ENCODE results near the gene PLCB2. TPM values are rescaled to one million over a fixed set of nuclear protein-coding genes. Genes with fewer than 3 reads are reported as not detected.

The PLCB2 gene, protein sequence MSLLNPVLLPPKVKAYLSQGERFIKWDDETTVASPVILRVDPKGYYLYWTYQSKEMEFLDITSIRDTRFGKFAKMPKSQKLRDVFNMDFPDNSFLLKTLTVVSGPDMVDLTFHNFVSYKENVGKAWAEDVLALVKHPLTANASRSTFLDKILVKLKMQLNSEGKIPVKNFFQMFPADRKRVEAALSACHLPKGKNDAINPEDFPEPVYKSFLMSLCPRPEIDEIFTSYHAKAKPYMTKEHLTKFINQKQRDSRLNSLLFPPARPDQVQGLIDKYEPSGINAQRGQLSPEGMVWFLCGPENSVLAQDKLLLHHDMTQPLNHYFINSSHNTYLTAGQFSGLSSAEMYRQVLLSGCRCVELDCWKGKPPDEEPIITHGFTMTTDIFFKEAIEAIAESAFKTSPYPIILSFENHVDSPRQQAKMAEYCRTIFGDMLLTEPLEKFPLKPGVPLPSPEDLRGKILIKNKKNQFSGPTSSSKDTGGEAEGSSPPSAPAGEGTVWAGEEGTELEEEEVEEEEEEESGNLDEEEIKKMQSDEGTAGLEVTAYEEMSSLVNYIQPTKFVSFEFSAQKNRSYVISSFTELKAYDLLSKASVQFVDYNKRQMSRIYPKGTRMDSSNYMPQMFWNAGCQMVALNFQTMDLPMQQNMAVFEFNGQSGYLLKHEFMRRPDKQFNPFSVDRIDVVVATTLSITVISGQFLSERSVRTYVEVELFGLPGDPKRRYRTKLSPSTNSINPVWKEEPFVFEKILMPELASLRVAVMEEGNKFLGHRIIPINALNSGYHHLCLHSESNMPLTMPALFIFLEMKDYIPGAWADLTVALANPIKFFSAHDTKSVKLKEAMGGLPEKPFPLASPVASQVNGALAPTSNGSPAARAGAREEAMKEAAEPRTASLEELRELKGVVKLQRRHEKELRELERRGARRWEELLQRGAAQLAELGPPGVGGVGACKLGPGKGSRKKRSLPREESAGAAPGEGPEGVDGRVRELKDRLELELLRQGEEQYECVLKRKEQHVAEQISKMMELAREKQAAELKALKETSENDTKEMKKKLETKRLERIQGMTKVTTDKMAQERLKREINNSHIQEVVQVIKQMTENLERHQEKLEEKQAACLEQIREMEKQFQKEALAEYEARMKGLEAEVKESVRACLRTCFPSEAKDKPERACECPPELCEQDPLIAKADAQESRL
- polyA plus RNA-seq = 20.8 TPM

DNA sequence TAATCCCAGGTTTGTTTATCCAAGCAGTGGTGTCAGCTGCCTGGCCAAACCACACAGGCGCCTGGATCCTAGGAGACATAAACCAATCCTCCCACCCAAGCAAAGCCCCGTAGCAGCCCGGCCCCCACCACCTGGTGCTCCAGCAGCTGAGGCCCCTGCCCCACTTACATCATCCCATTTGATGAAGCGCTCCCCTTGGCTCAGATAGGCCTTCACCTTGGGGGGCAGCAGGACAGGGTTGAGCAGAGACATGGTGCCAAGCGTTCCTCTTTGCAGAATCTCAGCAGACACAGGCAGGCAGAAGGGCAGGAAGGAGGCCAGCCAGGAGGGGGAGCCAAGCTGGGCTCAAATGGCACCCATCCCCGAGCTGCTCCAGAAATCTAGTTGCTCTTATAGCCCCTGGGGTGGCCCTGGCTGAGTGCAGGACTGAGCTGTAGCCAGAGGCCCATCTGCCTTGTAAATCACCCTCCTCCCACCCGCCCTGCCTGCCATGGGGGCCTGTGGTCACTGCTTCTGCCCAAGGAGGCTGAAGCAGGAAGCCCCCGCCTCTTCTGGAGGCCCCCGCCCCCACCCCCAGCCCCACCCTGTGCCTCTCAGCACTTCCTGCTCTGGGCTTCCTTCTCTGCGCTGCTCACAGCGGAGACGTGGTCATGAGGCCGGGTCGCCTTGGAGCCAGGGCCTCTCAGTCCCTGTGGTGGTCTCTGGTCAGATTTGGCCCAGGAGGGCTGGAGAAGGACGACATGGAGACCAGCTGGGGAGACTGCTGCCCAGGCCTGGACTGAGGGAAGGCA is at the start of gene PLCB2:
PLCB2 (minus strand) TSS at position 515 of the 791 bp plus-strand sequence; CDS start at position 252, 263 bp downstream.
- Mint-ChIP-seq H3K27ac (peak within 1 kb of the TSS; percentile 93 to 97 (median 94)), H3K9me3 (no peaks in the 10 kb centered on the region), H3K4me3 (peak within 1 kb of the TSS; percentile 93 to 98 (median 97)), H3K36me3 (peaks cover 3% of the 10 kb centered on the region), H3K4me1 (peaks cover 22 to 31% (median 24%) of the 10 kb centered on the region in 3 donors), H3K27me3 (no peaks in the 10 kb centered on the region)

- no peaks in the 10 kb centered on the region for H3K9me3 Mint-ChIP-seq
Measured at GRCh38 chr15:40357246-40357645, 49.5 kb upstream of the PLCB2 start.

GRCh38 chr15:40355976-40356585 is 48.3 kb upstream of the PLCB2 start:
- Mint-ChIP-seq H3K9me3 (no peaks in the 10 kb centered on the region), H3K36me3 (peaks cover 5% of the 10 kb centered on the region), H3K4me1 (peaks cover 0 to 4% (median 3%) of the 10 kb centered on the region in 3 donors), H3K27ac (no peak overlapping the region), H3K27me3 (peaks cover 2% of the 10 kb centered on the region), H3K4me3 (peak overlapping the region in 3 of 4 donors; percentile 33 to 83 (median 44))

More at GRCh38 chr15:40357246-40357645, 49.5 kb upstream of the PLCB2 start:
- H3K36me3 Mint-ChIP-seq = peaks cover 5% of the 10 kb centered on the region
- peaks cover 2% of the 10 kb centered on the region for H3K27me3 Mint-ChIP-seq
- peaks cover 0 to 4% (median 3%) of the 10 kb centered on the region in 3 donors for H3K4me1 Mint-ChIP-seq
- H3K4me3 Mint-ChIP-seq = peak overlapping the region in 3 of 4 donors; percentile 33 to 80 (median 76)
- H3K27ac Mint-ChIP-seq = peak overlapping the region in 1 of 3 donors; percentile 80

DNA sequence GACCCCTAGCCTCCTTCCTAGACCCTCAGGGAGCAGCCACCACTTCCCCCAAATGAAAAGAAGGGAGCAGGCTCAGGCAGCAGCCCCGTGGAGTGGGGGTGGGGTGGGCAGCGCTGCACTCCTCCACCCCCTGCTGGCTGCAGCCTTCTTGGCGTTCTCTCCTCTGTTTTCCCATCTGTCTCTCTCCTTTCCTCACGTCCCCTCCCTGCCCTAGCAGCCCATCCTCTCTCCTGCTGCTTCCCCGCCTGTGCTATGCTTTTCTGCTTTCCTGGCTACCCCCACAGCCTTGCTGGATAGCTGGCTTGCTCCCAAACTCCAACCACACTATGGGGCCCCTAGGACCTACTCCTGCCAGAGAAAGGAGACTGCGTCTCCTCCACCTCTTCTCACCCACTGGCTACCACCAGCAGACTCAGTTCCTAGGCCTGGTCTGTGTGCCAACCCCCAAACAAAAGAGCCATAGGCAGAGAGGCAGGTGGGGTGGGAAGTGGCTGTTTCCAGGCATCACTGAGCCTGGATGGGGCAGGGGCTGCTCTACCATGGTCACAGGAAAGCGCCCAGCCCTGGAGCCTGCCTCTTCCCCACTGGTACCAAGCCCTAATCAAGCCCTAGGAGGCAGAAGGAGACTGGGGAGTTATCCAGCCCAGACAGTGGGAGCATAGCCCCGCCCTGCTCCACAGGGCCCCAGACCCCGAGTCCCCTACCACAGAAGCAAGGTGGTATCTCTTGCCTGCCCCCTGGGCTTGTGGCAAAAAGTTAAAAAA is 46.9 kb upstream of the PLCB2 start:
- Mint-ChIP-seq H3K36me3 (no peaks in the 10 kb centered on the region), H3K4me3 (no peak overlapping the region), H3K9me3 (no peaks in the 10 kb centered on the region), H3K27me3 (peaks cover 2% of the 10 kb centered on the region), H3K4me1 (peaks cover 0 to 2% (median 2%) of the 10 kb centered on the region in 3 donors), H3K27ac (no peak overlapping the region)

DNA sequence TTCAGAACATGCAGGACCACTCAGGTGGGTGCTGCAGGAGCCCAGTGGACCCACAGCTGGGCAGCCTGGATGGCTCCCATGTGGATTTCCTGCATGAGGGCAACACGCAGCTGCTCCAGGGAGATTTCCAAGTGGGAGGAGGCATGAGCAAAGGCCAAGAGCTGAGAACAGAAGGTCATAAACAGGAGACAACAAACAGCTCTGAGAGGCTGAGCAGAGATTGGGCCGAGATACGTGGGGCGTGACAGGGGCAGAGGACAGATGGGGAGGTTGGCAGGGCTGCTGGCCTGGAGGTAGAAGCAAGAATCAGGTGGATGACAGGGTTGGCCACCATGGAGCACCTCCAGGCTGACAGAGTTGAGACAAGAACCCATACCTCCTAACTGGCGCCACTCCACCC is 46.0 kb upstream of the PLCB2 start:
- Mint-ChIP-seq H3K27me3 (peaks cover 2% of the 10 kb centered on the region), H3K27ac (no peak overlapping the region), H3K4me1 (peaks cover 0 to 2% (median 2%) of the 10 kb centered on the region in 3 donors), H3K9me3 (no peaks in the 10 kb centered on the region), H3K4me3 (peak overlapping the region in 1 of 4 donors; percentile 28), H3K36me3 (no peaks in the 10 kb centered on the region)

- Mint-ChIP-seq H3K27me3 (peaks cover 2% of the 10 kb centered on the region), H3K9me3 (no peaks in the 10 kb centered on the region), H3K27ac (no peak overlapping the region), H3K36me3 (no peaks in the 10 kb centered on the region), H3K4me1 (peaks cover 0 to 2% (median 0%) of the 10 kb centered on the region in 3 donors), H3K4me3 (peak overlapping the region in 1 of 4 donors; percentile 45)
Measured at GRCh38 chr15:40352281-40352901, 44.7 kb upstream of the PLCB2 start.

- no peak overlapping the region for H3K27ac Mint-ChIP-seq
- peaks cover 0 to 3% (median 0%) of the 10 kb centered on the region in 3 donors for H3K4me1 Mint-ChIP-seq
- H3K4me3 Mint-ChIP-seq = no peak overlapping the region
- H3K9me3 Mint-ChIP-seq = no peaks in the 10 kb centered on the region
- H3K36me3 Mint-ChIP-seq = peaks cover 3% of the 10 kb centered on the region
- peaks cover 2% of the 10 kb centered on the region for H3K27me3 Mint-ChIP-seq
Measured at GRCh38 chr15:40349163-40349562, 41.4 kb upstream of the PLCB2 start.

GRCh38 chr15:40348474-40348870 is 40.7 kb upstream of the PLCB2 start:
- no peaks in the 10 kb centered on the region for H3K9me3 Mint-ChIP-seq
- peaks cover 0 to 3% (median 0%) of the 10 kb centered on the region in 3 donors for H3K4me1 Mint-ChIP-seq
- no peak overlapping the region for H3K27ac Mint-ChIP-seq
- peaks cover 3% of the 10 kb centered on the region for H3K36me3 Mint-ChIP-seq
- H3K27me3 Mint-ChIP-seq = no peaks in the 10 kb centered on the region
- no peak overlapping the region for H3K4me3 Mint-ChIP-seq

DNA sequence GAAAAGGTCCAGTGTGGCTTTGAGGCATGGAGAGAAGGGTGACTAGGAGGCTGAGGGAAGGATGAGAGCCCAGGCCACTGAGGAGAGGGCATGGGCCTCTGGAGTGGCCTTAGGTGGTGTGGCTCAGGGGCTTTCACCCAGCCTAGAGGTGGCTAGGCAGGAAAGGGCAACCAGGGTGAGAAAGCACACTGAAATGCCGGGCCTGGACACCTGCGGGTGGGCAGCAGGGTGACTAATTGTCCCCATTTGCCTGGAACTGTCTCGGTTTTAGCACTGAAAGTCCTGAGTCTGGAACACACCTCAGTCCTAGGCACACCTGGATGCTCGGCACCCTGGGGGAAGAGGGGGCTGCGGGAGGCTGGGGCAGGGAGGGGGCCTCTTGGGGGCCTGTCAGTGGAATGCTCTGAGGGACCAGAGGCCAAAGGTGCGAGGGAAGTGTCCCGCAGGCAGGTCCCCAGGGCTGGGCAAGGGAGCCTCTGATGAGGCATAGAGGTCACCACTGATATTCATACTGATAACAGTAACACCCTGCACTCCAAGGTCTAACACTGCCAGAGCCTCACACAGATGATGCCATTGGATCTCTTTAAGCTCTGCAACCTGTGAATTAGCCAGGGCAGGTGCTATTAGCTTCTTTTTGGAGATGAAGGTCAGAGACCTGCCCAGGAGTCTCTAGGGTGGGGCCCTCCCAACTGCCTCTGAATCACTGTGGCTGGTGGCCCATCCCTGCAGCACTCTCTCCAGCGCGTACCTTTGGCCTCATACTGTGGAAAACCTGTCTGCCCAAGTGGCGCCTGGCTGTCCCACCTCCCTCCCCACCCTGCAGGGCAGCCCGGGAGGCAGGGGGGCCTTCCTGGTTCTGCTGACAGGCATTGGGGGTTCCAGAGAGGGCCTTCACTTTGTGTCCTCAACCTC is 40.1 kb upstream of the PLCB2 start:
- peaks cover 3% of the 10 kb centered on the region for H3K36me3 Mint-ChIP-seq
- no peaks in the 10 kb centered on the region for H3K9me3 Mint-ChIP-seq
- H3K4me3 Mint-ChIP-seq = no peak overlapping the region
- no peak overlapping the region for H3K27ac Mint-ChIP-seq
- H3K27me3 Mint-ChIP-seq = no peaks in the 10 kb centered on the region
- H3K4me1 Mint-ChIP-seq = peaks cover 0 to 3% (median 0%) of the 10 kb centered on the region in 3 donors

DNA sequence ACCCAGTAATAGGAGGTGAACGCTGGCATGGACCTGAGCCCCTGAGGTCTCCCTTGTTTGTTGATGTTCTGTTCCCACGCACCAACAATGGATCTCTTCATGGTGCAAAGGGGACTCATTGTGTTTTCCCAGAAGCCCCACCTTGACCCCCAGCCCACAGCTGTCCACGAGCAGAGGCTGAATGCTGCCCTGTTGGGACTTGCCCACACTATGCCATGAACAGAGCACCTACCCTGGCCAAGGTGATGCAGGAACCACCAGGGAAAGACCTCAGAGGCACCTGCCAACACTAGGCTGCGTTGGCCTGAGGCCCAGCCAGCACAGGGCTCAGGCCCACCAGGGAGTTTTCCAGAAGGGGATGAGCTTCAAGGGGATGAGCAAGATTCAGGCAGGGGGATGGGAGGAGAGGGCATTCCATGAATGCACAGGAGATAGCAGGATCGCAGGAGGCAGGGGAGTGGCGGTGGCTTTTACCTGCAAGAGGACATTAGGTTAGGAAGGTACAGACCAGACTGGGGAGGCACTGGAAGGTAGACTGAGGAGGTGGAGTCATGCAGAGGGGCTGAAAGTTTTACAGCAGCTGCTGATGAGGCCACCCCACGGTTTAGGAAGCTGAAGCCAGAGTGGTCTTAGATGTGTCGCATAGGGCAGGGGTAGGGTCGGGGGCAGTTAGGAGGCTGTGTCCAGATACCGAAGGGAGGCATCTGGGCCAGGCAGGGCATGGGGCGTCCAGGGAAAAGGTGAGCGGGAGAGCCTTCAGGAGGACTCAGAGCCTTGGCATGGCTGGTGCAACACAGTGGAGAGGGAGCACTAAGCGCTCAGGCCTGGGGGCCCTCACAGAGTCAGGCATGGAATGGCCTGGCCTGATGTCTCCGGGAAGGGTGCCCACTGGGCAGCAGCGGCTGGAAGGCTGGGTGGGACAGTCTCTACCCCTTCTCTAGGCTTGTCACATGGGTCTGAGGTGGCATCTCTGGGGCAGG is 39.1 kb upstream of the PLCB2 start:
- Mint-ChIP-seq H3K36me3 (peaks cover 3% of the 10 kb centered on the region), H3K27ac (peak overlapping the region in 1 of 3 donors; percentile 52), H3K4me3 (no peak overlapping the region), H3K9me3 (no peaks in the 10 kb centered on the region), H3K27me3 (no peaks in the 10 kb centered on the region), H3K4me1 (peaks cover 0 to 3% (median 0%) of the 10 kb centered on the region in 3 donors)
